Endodermal cell (in vitro differentiated cells): ENCODE measurements around the gene C13orf42. TPM values are rescaled to one million over a fixed set of nuclear protein-coding genes. Genes with fewer than 3 reads are reported as not detected.

Experiments
- DNase-seq: peaks from one replicate; pipeline ENCODE4 v3.0.0-alpha.2; 2017
- H3K27ac ChIP-seq: 2 replicates; pipeline ENCODE4 v1.5.1; 2013; ENCODE audit warnings: mild to moderate bottlenecking, low read depth, low read length, moderate library complexity
- H3K27me3 ChIP-seq: 2 replicates; pipeline ENCODE4 v1.6.1; 2013; ENCODE audit warnings: mild to moderate bottlenecking, low read length, moderate library complexity; ENCODE audit not compliant: insufficient read depth, control insufficient read depth, poor library complexity, severe bottlenecking
- H3K36me3 ChIP-seq: 2 replicates; pipeline ENCODE4 v1.7.0; 2013; ENCODE audit warnings: mild to moderate bottlenecking, low read length, moderate library complexity; ENCODE audit not compliant: control insufficient read depth, insufficient read depth
- H3K4me1 ChIP-seq: one replicate; pipeline ENCODE4 v1.7.0; 2013; ENCODE audit warnings: low read length; ENCODE audit not compliant: control insufficient read depth, insufficient read depth
- H3K4me3 ChIP-seq: 2 replicates; pipeline ENCODE4 v1.5.1; 2013; ENCODE audit warnings: mild to moderate bottlenecking, low read length, moderate library complexity
- H3K9ac ChIP-seq: 2 replicates; pipeline ENCODE4 v1.6.1; 2013; ENCODE audit warnings: mild to moderate bottlenecking, low read length, moderate library complexity; ENCODE audit not compliant: poor library complexity, severe bottlenecking; ENCODE audit errors: extremely low read depth
- H3K9me3 ChIP-seq: 2 replicates; pipeline ENCODE4 v1.6.1; 2013; ENCODE audit warnings: mild to moderate bottlenecking, low read length, moderate library complexity; ENCODE audit not compliant: control insufficient read depth
- H3K27ac Mint-ChIP-seq: 2 replicates; pipeline ENCODE4 v1.8.0; 2020; ENCODE audit warnings: mixed read lengths
- H3K27me3 Mint-ChIP-seq: 2 replicates; pipeline ENCODE4 v1.8.0; 2021; ENCODE audit warnings: mild to moderate bottlenecking, mixed read lengths; ENCODE audit not compliant: insufficient read depth
- H3K36me3 Mint-ChIP-seq: 2 replicates; pipeline ENCODE4 v1.8.0; 2020; ENCODE audit warnings: low read depth, mixed read lengths
- H3K4me1 Mint-ChIP-seq: 2 replicates; pipeline ENCODE4 v1.8.0; 2020; ENCODE audit warnings: mixed read lengths
- H3K4me3 Mint-ChIP-seq: 2 replicates; pipeline ENCODE4 v1.8.0; 2020; ENCODE audit warnings: mild to moderate bottlenecking, moderate library complexity, mixed read lengths
- H3K9me3 Mint-ChIP-seq: 2 replicates; pipeline ENCODE4 v1.8.0; 2020; ENCODE audit warnings: mild to moderate bottlenecking, mixed read lengths
- WGBS, 2 experiments: methylation state at CpG; one replicate each; pipeline versions ENCODE4 v1.1.5 to v1.1.7; 2013; ENCODE audit warnings: missing lambda C conversion rate in 2 of 2, mixed read lengths in 1 of 2; ENCODE audit not compliant: insufficient coverage in 1 of 2, insufficient read length in 1 of 2; 5-methylcytosine and 5-hydroxymethylcytosine counted together
- total RNA-seq, 2 donors: library from RNA; stranded (reverse); fragmentation: NEBNext Ultra II Directional in 1 of 2; extraction: Animal tissue kit (Norgen Biotek cat#: 25700) in 1 of 2; gene quantifications; 2 replicates in 1 of 2; 3 replicates in 1 of 2; pipeline ENCODE4 v1.2.1, GENCODE V29; 2021
- TF ChIP-seq, protein P1 (sequence below): fragments of 200-600 bp; sonication (generic); conservative IDR thresholded peaks from 2 replicates; pipeline ENCODE4 v1.5.0; 2021; ENCODE audit warnings: antibody characterized with exemption, mild to moderate bottlenecking

The C13orf42 gene
- total RNA-seq, 2 donors from 2014 or later, result 19.0 to 27.7 TPM

DNA sequence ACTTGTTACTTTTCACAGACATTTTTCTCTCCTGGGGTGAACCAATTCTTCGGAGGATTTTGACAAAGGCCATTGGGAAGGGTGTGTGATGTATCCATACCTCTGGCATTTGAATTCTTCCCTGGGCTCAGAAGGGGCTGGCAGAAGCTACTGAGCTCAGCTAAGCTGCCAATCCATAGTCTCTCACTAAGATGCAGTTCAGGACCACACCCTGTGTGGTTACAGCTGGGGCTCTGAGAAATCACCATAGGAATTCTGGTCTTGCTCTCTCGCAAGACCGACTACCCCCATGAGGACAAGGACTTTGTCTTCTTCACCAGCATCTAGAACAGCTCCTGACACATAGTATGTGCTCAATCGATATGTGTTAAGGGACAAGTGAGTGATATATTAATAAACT lies 6.0 kb downstream of the C13orf42 start:
- Histone ChIP-seq H3K27ac (no peak overlapping the region), H3K9ac (no peak overlapping the region), H3K4me1 (peaks cover 3% of the 10 kb centered on the region), H3K4me3 (no peak overlapping the region), H3K36me3 (peaks cover 23% of the 10 kb centered on the region), H3K9me3 (peaks cover 31% of the 10 kb centered on the region), H3K27me3 (no peaks in the 10 kb centered on the region)
- H3K27ac Mint-ChIP-seq, result no peak overlapping the region
- peaks cover 19% of the 10 kb centered on the region for H3K4me1 Mint-ChIP-seq
- TF ChIP-seq, protein P1, sequence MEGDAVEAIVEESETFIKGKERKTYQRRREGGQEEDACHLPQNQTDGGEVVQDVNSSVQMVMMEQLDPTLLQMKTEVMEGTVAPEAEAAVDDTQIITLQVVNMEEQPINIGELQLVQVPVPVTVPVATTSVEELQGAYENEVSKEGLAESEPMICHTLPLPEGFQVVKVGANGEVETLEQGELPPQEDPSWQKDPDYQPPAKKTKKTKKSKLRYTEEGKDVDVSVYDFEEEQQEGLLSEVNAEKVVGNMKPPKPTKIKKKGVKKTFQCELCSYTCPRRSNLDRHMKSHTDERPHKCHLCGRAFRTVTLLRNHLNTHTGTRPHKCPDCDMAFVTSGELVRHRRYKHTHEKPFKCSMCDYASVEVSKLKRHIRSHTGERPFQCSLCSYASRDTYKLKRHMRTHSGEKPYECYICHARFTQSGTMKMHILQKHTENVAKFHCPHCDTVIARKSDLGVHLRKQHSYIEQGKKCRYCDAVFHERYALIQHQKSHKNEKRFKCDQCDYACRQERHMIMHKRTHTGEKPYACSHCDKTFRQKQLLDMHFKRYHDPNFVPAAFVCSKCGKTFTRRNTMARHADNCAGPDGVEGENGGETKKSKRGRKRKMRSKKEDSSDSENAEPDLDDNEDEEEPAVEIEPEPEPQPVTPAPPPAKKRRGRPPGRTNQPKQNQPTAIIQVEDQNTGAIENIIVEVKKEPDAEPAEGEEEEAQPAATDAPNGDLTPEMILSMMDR, result no peak
- peaks cover 20% of the 10 kb centered on the region for H3K9me3 Mint-ChIP-seq
- H3K4me3 Mint-ChIP-seq, result no peak overlapping the region
- peaks cover 54% of the 10 kb centered on the region for H3K36me3 Mint-ChIP-seq
- 80 to 90% methylated on average over 1 to 4 of the region's 4 CpGs for WGBS, 2 experiments
- DNase-seq, result peak; percentile 46
- H3K27me3 Mint-ChIP-seq, result no peaks in the 10 kb centered on the region

DNA sequence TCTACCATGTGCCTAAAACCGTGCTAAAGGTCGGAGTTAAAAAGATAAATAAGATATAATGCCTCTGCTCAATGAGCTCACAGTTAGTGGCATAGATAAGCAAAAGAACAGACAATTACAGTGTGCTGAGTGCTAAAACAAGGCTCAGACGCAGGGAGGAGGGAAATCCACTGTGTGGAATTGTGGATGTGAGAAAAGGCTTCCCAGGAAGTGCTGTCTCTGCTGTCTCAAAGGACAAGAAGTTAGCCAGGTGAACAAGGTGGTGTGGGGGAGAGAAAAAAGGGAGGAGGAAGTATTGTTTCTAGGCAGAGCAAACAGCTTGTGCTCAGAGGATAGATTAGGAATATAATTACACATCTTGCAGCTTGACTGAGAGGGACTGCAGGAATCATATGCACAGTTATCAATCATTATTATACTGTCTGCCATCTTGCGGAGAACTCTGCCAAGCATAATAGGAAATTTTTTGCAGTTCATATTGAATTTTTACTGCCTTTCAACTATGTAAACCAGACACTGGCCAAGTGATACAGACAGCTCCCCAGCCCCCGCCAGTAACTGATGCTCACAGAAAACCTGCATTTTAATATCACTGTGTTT lies 9.3 kb downstream of the C13orf42 start:
- peaks cover 13% of the 10 kb centered on the region for H3K4me1 ChIP-seq
- Mint-ChIP-seq H3K4me3 (peak overlapping the region; percentile 19), H3K4me1 (peaks cover 37% of the 10 kb centered on the region), H3K27ac (peak overlapping the region; percentile 62), H3K9me3 (peaks cover 20% of the 10 kb centered on the region), H3K36me3 (peaks cover 37% of the 10 kb centered on the region), H3K27me3 (no peaks in the 10 kb centered on the region)
- peaks cover 23% of the 10 kb centered on the region for H3K36me3 ChIP-seq
- H3K4me3 ChIP-seq, result peak overlapping the region; percentile 69
- DNase-seq, result peak; percentile 70
- H3K9ac ChIP-seq, result no peak overlapping the region
- TF ChIP-seq, protein P1, result no peak
- no peaks in the 10 kb centered on the region for H3K27me3 ChIP-seq
- peaks cover 32% of the 10 kb centered on the region for H3K9me3 ChIP-seq
- no peak overlapping the region for H3K27ac ChIP-seq
- WGBS, 2 experiments, result 51 to 56% methylated on average over 3 to 5 of the region's 5 CpGs

DNA sequence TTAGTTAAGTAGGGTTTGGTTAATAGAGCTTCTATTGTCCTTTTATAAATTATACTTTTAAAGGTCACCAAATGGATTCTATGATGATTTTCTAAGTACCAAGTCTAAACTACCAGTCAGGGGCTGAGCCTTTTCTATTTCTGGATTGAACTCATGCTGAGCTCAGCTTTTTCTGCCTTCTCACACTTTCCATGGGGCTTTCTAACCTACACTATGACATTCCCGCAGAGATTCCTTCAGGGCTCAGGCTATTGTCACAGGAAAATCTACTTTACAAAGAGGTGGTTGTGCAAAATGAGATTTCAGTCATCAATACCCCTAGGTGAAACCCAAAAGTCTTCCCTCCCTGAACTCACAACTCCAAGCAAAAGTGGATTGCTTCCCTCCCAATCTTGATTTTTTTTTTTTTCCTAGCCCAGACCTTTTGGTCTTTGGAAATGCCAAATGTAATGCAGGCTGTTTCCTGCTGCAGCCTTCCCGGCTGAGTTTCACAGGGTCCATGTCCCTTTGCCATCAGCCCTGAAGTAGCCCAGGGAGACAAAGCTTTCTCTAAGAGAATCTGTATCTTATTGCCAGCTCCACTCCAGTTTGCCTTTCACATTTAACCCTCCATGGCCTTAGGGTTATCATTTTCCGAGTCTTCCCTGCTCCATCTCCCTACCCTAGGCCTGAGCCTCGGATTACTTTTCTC lies 13.6 kb downstream of the C13orf42 start:
- TF ChIP-seq, protein P1, result no peak
- H3K9ac ChIP-seq, result no peak overlapping the region
- 65 to 66% methylated on average over 3 to 4 of the region's 4 CpGs for WGBS, 2 experiments
- no peak overlapping the region for H3K4me3 ChIP-seq
- H3K9me3 ChIP-seq, result peaks cover 33% of the 10 kb centered on the region
- Mint-ChIP-seq H3K4me3 (no peak overlapping the region), H3K9me3 (peaks cover 11% of the 10 kb centered on the region), H3K36me3 (peaks cover 29% of the 10 kb centered on the region), H3K4me1 (peaks cover 36% of the 10 kb centered on the region), H3K27ac (peak overlapping the region; percentile 72), H3K27me3 (no peaks in the 10 kb centered on the region)
- H3K36me3 ChIP-seq, result peaks cover 16% of the 10 kb centered on the region
- peak; percentile 49 for DNase-seq
- peak overlapping the region; percentile 54 for H3K27ac ChIP-seq
- peaks cover 13% of the 10 kb centered on the region for H3K4me1 ChIP-seq
- no peaks in the 10 kb centered on the region for H3K27me3 ChIP-seq
